B cell (primary cell): Measurements from ENCODE around the gene IFT27. TPM values are rescaled to one million over a fixed set of nuclear protein-coding genes. Genes with fewer than 3 reads are reported as not detected.

Experiments used
- ATAC-seq: fragments of 200-7000 bp; cut with Tn5 transposase; one replicate; pipeline ENCODE4 v1.10.0; 2021; ENCODE audit warnings: low read depth, mild to moderate bottlenecking, moderate number of reproducible peaks, moderate library complexity
- CTCF ChIA-PET: fragments of 350-600 bp; sonication (Branson Sonifier 250); formaldehyde crosslinking; loops from one replicate; lab custom pipeline; 2021; ENCODE audit warnings: antibody characterized with exemption, inconsistent platforms; lab: Charles Lee
- POLR2A ChIA-PET: fragments of 350-600 bp; sonication (Branson Sonifier 250); formaldehyde crosslinking; loops from one replicate; lab custom pipeline; 2021; ENCODE audit warnings: antibody characterized with exemption; lab: Charles Lee
- DNase-seq: peaks from one replicate; pipeline ENCODE4 v3.0.0; 2013
- H2AFZ ChIP-seq: 2 replicates; pipeline ENCODE4 v1.6.1; 2012; ENCODE audit warnings: mild to moderate bottlenecking, low read depth, low read length; ENCODE audit not compliant: insufficient read depth, poor library complexity, severe bottlenecking
- H3K27ac ChIP-seq, 2 donors: 1 replicate in 1 of 2; 2 replicates in 1 of 2; pipeline ENCODE4 v1.5.1; 2012 to 2013; ENCODE audit warnings: low read length in 2 of 2, mild to moderate bottlenecking in 2 of 2, moderate library complexity in 1 of 2
- H3K27me3 ChIP-seq, 4 experiments: fragments of 200-600 bp in 1 of 4; sonication (generic) in 1 of 4; replicated peaks in 1 of 4; 1 replicate in 2 of 4; 2 replicates in 2 of 4; pipeline versions ENCODE4 v1.6.1 to v1.7.0; 2013 to 2016; ENCODE audit warnings: low read length in 3 of 4, mild to moderate bottlenecking in 2 of 4, mixed read lengths in 1 of 4, moderate library complexity in 1 of 4; ENCODE audit not compliant: insufficient read depth in 4 of 4, control insufficient read depth in 3 of 4; ENCODE audit errors: control extremely low read depth in 1 of 4
- H3K36me3 ChIP-seq, 2 experiments: replicated peaks in 1 of 2; 1 replicate in 1 of 2; 2 replicates in 1 of 2; pipeline versions ENCODE4 v1.6.1 to v1.7.1; 2013; ENCODE audit warnings: low read length in 1 of 2; ENCODE audit not compliant: insufficient read depth in 2 of 2, control insufficient read depth in 1 of 2; ENCODE audit errors: control extremely low read depth in 1 of 2, extremely low read depth in 1 of 2
- H3K4me1 ChIP-seq, 2 donors: fragments of 200-600 bp in 1 of 2; sonication (generic) in 1 of 2; 1 replicate in 1 of 2; 2 replicates in 1 of 2; pipeline versions ENCODE4 v1.5.1 to v1.6.1; 2013 to 2017; ENCODE audit warnings: low read length in 2 of 2; ENCODE audit not compliant: control insufficient read depth in 2 of 2, insufficient read depth in 2 of 2
- H3K4me2 ChIP-seq: replicated peaks from 2 replicates; pipeline ENCODE3; 2012; ENCODE audit warnings: mild to moderate bottlenecking, low read depth, low read length; ENCODE audit not compliant: poor library complexity, severe bottlenecking
- H3K4me3 ChIP-seq, 5 experiments: fragments of 200-600 bp in 1 of 5; sonication (generic) in 1 of 5; 1 replicate in 3 of 5; 2 replicates in 2 of 5; pipeline versions ENCODE4 v1.5.1 to v1.7.0; 2011 to 2016; ENCODE audit warnings: low read length in 4 of 5, mild to moderate bottlenecking in 4 of 5, low read depth in 2 of 5, control low read depth in 1 of 5, moderate library complexity in 1 of 5; ENCODE audit not compliant: insufficient read depth in 1 of 5; ENCODE audit errors: control extremely low read depth in 1 of 5, extremely low read depth in 1 of 5
- H3K79me2 ChIP-seq: fragments of 200-600 bp; sonication (generic); one replicate; pipeline ENCODE4 v1.6.0; 2016; ENCODE audit warnings: low read length; ENCODE audit not compliant: control insufficient read depth, insufficient read depth
- H3K9ac ChIP-seq: fragments of 200-600 bp; sonication (generic); 2 replicates; pipeline ENCODE4 v1.6.1; 2017; ENCODE audit warnings: mild to moderate bottlenecking, low read length, moderate library complexity
- H3K9me3 ChIP-seq, 3 donors: one replicate each; pipeline versions ENCODE4 v1.6.1 to v1.7.1; 2013; ENCODE audit warnings: low read length in 2 of 3; ENCODE audit not compliant: control insufficient read depth in 2 of 3, insufficient read depth in 1 of 3; ENCODE audit errors: control extremely low read depth in 1 of 3
- H4K20me1 ChIP-seq: 2 replicates; pipeline ENCODE4 v1.6.0; 2012; ENCODE audit warnings: mild to moderate bottlenecking, low read length; ENCODE audit not compliant: insufficient read depth, control insufficient read depth, poor library complexity, severe bottlenecking
- H3K27ac Mint-ChIP-seq: one replicate; pipeline ENCODE4 v1.8.0; 2021; ENCODE audit warnings: mixed read lengths
- H3K27me3 Mint-ChIP-seq: one replicate; pipeline ENCODE4 v1.8.0; 2021; ENCODE audit warnings: mixed read lengths
- H3K4me1 Mint-ChIP-seq: one replicate; pipeline ENCODE4 v1.8.0; 2021; ENCODE audit warnings: mixed read lengths
- H3K4me3 Mint-ChIP-seq: one replicate; pipeline ENCODE4 v1.8.0; 2021; ENCODE audit warnings: mixed read lengths
- H3K9me3 Mint-ChIP-seq: one replicate; pipeline ENCODE4 v1.8.0; 2022; ENCODE audit warnings: mixed read lengths; ENCODE audit not compliant: insufficient read depth
- EZH2 ChIP-seq: IDR thresholded peaks from 2 replicates; pipeline ENCODE4 v1.6.1; 2012; ENCODE audit warnings: borderline replicate concordance, low read depth, mild to moderate bottlenecking, moderate library complexity, low read length; ENCODE audit not compliant: insufficient read depth, poor library complexity, severe bottlenecking
- WGBS: methylation state at CpG from one replicate; pipeline ENCODE4 v1.1.5; 2013; ENCODE audit warnings: missing lambda C conversion rate; ENCODE audit not compliant: insufficient coverage; 5-methylcytosine and 5-hydroxymethylcytosine counted together
- intact Hi-C: fragments of 100-400 bp; cut with micrococcal nuclease; formaldehyde crosslinking; loops from one replicate; pipeline ENCODE4 v1.10.0; 2022
- polyA plus RNA-seq: library from polyadenylated mRNA; depleted of rRNA; stranded (reverse); fragments of >200 nt; gene quantifications from 2 replicates; pipeline ENCODE4 v1.2.3, GENCODE V29; 2012
- total RNA-seq, 2 donors: library from RNA; stranded (reverse); fragments of 120-200 nt in 1 of 2; gene quantifications; 1 replicate in 1 of 2; 2 replicates in 1 of 2; pipeline versions ENCODE4 v1.2.3 to v1.2.4, GENCODE V29; 2013 to 2022
- TF ChIP-seq, protein P1 (sequence below): fragments of 200-600 bp; IDR thresholded peaks from one replicate; pipeline ENCODE4 v1.8.0; 2022; ENCODE audit warnings: antibody characterized with exemption, mild to moderate bottlenecking

The IFT27 gene
- total and polyA plus RNA-seq, 2 donors (not counting 1 experiment from before 2014, with no cell fraction given) = 17.1 to 42.8 TPM

GRCh38 chr22:36736701-36737320 lies 39.1 kb downstream of the IFT27 start:
- H3K27me3 ChIP-seq = peaks cover 0 to 22% (median 3%) of the 10 kb centered on the region in 4 experiments
- Mint-ChIP-seq H3K9me3 (no peaks in the 10 kb centered on the region), H3K4me1 (no peaks in the 10 kb centered on the region), H3K27me3 (peaks cover 66% of the 10 kb centered on the region), H3K4me3 (no peak overlapping the region), H3K27ac (no peak overlapping the region)
- H4K20me1 ChIP-seq = no peaks in the 10 kb centered on the region
- DNase-seq = no peak
- H3K4me3 ChIP-seq = no peak overlapping the region
- ATAC-seq = no peak
- intact Hi-C loops = no loop called here
- H3K4me1 ChIP-seq = no peaks in the 10 kb centered on the region
- WGBS = 70% methylated on average over 8 of the region's 10 CpGs
- no peak for TF ChIP-seq EZH2
- TF ChIP-seq, protein P1, sequence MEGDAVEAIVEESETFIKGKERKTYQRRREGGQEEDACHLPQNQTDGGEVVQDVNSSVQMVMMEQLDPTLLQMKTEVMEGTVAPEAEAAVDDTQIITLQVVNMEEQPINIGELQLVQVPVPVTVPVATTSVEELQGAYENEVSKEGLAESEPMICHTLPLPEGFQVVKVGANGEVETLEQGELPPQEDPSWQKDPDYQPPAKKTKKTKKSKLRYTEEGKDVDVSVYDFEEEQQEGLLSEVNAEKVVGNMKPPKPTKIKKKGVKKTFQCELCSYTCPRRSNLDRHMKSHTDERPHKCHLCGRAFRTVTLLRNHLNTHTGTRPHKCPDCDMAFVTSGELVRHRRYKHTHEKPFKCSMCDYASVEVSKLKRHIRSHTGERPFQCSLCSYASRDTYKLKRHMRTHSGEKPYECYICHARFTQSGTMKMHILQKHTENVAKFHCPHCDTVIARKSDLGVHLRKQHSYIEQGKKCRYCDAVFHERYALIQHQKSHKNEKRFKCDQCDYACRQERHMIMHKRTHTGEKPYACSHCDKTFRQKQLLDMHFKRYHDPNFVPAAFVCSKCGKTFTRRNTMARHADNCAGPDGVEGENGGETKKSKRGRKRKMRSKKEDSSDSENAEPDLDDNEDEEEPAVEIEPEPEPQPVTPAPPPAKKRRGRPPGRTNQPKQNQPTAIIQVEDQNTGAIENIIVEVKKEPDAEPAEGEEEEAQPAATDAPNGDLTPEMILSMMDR = no peak
- peaks cover 0 to 14% (median 0%) of the 10 kb centered on the region in 3 donors for H3K9me3 ChIP-seq
- no peaks in the 10 kb centered on the region for H3K79me2 ChIP-seq
- CTCF ChIA-PET = no interaction called here
- no peak overlapping the region for H3K4me2 ChIP-seq
- no peaks in the 10 kb centered on the region for H3K36me3 ChIP-seq
- H2AFZ ChIP-seq = no peak overlapping the region
- H3K9ac ChIP-seq = no peak overlapping the region
- no peak overlapping the region for H3K27ac ChIP-seq
- POLR2A ChIA-PET = no interaction called here
